GM18511 (cell line): ENCODE results near the gene CD74.

Source experiments
- ATAC-seq: cut with Tn5 transposase; IDR thresholded peaks from one replicate; pipeline ENCODE4 v1.9.1; 2021; ENCODE audit warnings: mild to moderate bottlenecking, moderate library complexity; ENCODE audit not compliant: unreplicated experiment

Gene CD74

GRCh38 chr5:150368526-150368925, 44.2 kb downstream of the CD74 start:
- ATAC-seq, result no peak

- ATAC-seq, result no peak
Measured at GRCh38 chr5:150364004-150364403, 48.7 kb downstream of the CD74 start.

GRCh38 chr5:150363185-150363584, 49.5 kb downstream of the CD74 start:
- ATAC-seq, result no peak

- ATAC-seq, result peak; percentile 29
Measured at GRCh38 chr5:150361301-150361700, 51.4 kb downstream of the CD74 start.

GRCh38 chr5:150358261-150359095, 54.2 kb downstream of the CD74 start:
- ATAC-seq, result no peak

GRCh38 chr5:150357326-150358260, 55.1 kb downstream of the CD74 start, which contains the start of gene TCOF1:
Gene TCOF1, plus strand, starts transcription at chr5:150357697. Its CDS starts 50 bp downstream, at chr5:150357747.
- peak; percentile 95 for ATAC-seq

GRCh38 chr5:150356575-150357294, 56.0 kb downstream of the CD74 start:
- no peak for ATAC-seq

- ATAC-seq, result no peak
Measured at GRCh38 chr5:150355791-150356190, 56.9 kb downstream of the CD74 start.

GRCh38 chr5:150353032-150353675, 59.6 kb downstream of the CD74 start:
- no peak for ATAC-seq

- ATAC-seq, result no peak
Measured at GRCh38 chr5:150352244-150353031, 60.3 kb downstream of the CD74 start.
